WERI-Rb-1 (cell line): ENCODE measurements around the gene TGFB1.
A peak's percentile ranks its signal among the peaks of the same experiment; 100 is the strongest.
"Not testable (repeated sequence)": the region's sequence is repeated elsewhere in the genome, so short reads cannot be mapped to it uniquely, and the experiment has no call there.

ENCODE experiments used
- DNase-seq: peaks from one replicate; pipeline ENCODE4 v3.0.0-alpha.2; 2020
- H3K27ac ChIP-seq: fragments of 250-450 bp; sonication (Bioruptor Pico); 2 replicates; pipeline ENCODE4 v1.5.1; 2020; ENCODE audit warnings: mild to moderate bottlenecking, moderate library complexity
- H3K27me3 ChIP-seq: fragments of 250-450 bp; sonication (Bioruptor Pico); 2 replicates; pipeline ENCODE4 v1.5.1; 2021; ENCODE audit warnings: mild to moderate bottlenecking, low read depth, moderate library complexity; ENCODE audit not compliant: insufficient read depth, severe bottlenecking
- H3K36me3 ChIP-seq: fragments of 250-450 bp; sonication (Bioruptor Pico); 2 replicates; pipeline ENCODE4 v1.5.1; 2020; ENCODE audit warnings: mild to moderate bottlenecking, moderate library complexity
- H3K4me3 ChIP-seq: 2 replicates; pipeline ENCODE4 v1.5.1; 2011; ENCODE audit warnings: low read depth, mild to moderate bottlenecking, control low read depth, low read length
- H3K9me3 ChIP-seq: fragments of 250-450 bp; sonication (Bioruptor Pico); 2 replicates; pipeline ENCODE4 v1.5.1; 2021; ENCODE audit warnings: mild to moderate bottlenecking, moderate library complexity; ENCODE audit not compliant: severe bottlenecking
- TF ChIP-seq, protein P1 (sequence below): IDR thresholded peaks from 2 replicates; pipeline ENCODE4 v1.5.1; 2011; ENCODE audit warnings: low read depth, mild to moderate bottlenecking, control low read depth, inconsistent platforms, low read length

TGFB1 gene

DNA sequence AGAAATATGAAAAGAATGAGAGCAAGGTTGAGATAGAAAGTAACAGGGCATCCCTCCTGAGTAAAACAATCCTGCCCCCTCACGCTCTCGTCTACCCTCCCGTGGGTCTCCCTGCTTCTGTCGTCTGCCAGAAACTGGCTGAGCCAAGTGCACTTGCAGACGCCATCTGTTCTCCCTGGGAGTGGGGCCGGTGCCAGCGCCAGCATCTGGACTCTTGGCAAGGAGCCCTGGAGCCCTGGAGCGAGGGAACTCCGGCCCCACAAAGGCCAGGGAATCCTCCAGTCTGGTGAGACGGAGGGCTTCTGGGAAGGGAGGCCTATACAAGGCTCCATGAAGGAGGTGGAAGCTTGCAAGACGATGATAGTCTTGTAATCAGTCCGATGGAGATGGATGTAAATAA is 20.3 kb upstream of the TGFB1 start:
- Histone ChIP-seq H3K27me3 (no peaks in the 10 kb centered on the region), H3K4me3 (no peak overlapping the region), H3K27ac (peak overlapping the region; percentile 85), H3K36me3 (peaks cover 2% of the 10 kb centered on the region; the same call in 1 of the 2 replicates), H3K9me3 (no peaks in the 10 kb centered on the region)
- DNase-seq: peak; percentile 91
- TF ChIP-seq, protein P1, sequence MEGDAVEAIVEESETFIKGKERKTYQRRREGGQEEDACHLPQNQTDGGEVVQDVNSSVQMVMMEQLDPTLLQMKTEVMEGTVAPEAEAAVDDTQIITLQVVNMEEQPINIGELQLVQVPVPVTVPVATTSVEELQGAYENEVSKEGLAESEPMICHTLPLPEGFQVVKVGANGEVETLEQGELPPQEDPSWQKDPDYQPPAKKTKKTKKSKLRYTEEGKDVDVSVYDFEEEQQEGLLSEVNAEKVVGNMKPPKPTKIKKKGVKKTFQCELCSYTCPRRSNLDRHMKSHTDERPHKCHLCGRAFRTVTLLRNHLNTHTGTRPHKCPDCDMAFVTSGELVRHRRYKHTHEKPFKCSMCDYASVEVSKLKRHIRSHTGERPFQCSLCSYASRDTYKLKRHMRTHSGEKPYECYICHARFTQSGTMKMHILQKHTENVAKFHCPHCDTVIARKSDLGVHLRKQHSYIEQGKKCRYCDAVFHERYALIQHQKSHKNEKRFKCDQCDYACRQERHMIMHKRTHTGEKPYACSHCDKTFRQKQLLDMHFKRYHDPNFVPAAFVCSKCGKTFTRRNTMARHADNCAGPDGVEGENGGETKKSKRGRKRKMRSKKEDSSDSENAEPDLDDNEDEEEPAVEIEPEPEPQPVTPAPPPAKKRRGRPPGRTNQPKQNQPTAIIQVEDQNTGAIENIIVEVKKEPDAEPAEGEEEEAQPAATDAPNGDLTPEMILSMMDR: no peak

DNA sequence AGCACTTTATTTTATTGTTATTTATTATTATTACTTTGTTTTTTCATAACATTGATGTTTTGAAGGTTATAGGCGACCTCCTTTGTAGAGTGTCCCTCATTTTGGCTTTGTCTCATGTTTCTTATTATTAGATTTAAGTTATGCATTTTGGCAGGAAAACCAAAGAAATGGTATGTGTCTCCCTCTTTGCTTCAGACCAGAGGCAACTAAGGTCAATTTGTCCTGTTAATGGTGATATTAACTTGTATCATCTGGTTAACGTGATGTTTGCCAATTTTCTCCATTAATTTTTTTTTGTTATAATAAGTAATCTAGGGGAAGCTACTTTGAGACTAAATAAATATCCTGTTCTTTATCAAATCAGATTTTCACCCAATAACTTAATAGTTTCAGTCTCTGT is 18.8 kb upstream of the TGFB1 start:
- no peaks in the 10 kb centered on the region for H3K27me3 ChIP-seq
- TF ChIP-seq, protein P1: no peak
- no peaks in the 10 kb centered on the region for H3K9me3 ChIP-seq
- 0 out of 2 replicates have a peak, but pooled peaks cover 2% of the 10 kb centered on the region for H3K36me3 ChIP-seq
- no peak overlapping the region for H3K4me3 ChIP-seq
- H3K27ac ChIP-seq: peak overlapping the region; percentile 27; the same call in 1 of the 2 replicates
- DNase-seq: no peak

DNA sequence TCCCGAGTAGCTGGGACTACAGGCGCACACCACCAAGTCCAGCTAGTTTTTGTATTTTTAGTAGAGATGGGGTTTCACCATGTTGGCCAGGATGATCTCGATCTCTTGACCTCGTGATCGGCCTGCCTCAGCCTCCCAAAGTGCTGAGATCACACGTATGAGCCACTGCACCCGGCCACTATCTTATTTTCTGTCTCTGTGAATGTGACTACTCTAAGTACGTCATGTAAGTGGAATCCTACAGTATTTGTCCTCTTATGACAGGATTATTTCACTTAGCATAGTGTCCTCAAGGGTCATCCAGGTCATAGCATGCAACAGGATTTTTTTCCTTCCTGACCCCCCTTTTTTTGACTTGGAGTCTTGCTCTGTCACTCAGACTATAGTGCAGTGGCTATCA is 17.8 kb upstream of the TGFB1 start:
- TF ChIP-seq, protein P1: no peak
- Histone ChIP-seq H3K36me3 (0 out of 2 replicates have a peak, but pooled peaks cover 2% of the 10 kb centered on the region), H3K4me3 (no peak overlapping the region), H3K9me3 (no peaks in the 10 kb centered on the region), H3K27me3 (no peaks in the 10 kb centered on the region), H3K27ac (no peak overlapping the region)
- no peak for DNase-seq

DNA sequence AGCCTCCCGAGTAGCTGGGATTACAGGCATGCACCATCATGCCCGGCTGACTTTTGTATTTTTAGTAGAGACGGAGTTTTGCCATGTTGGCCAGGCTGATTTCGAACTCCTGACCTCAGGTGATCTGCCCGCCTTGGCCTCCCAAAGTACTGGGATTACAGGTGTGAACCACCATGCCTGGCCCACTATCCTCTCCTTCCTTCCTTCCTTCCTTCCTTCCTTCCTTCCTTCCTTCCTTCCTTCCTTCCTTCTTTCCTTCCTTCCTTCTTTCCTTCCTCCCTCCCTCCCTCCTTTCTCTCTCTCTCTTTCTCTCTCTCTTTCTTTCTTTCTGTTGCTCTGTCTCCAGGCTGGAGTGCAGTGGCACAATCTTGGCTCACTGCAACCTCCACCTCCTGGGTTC is 17.4 kb upstream of the TGFB1 start:
- not testable (repeated sequence) for H3K27ac ChIP-seq, H3K9me3 ChIP-seq, H3K27me3 ChIP-seq, H3K4me3 ChIP-seq, H3K36me3 ChIP-seq, DNase-seq

DNA sequence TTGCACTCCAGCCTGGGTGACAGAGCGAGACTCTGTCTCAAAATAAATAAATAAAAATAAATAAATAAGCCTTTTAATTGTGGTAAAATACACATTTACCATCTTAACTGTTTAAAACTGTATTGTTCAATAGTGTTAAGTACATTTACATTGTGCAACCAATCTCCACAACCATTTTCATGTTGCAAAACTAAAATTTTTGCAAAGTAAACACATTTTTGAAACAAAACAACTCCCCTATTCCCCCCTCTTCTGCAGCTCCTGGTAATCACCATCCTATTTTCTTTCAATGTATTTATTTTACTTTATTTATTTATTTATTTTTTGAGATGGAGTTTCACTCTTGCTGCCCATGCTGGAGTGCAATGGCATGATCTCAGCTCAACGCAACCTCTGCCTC is 16.0 kb upstream of the TGFB1 start:
- H3K9me3 ChIP-seq: no peaks in the 10 kb centered on the region
- no peak overlapping the region for H3K27ac ChIP-seq
- no peak overlapping the region for H3K4me3 ChIP-seq
- no peak for DNase-seq
- TF ChIP-seq, protein P1: no peak
- 0 out of 2 replicates have a peak, but pooled peaks cover 2% of the 10 kb centered on the region for H3K36me3 ChIP-seq
- H3K27me3 ChIP-seq: no peaks in the 10 kb centered on the region

DNA sequence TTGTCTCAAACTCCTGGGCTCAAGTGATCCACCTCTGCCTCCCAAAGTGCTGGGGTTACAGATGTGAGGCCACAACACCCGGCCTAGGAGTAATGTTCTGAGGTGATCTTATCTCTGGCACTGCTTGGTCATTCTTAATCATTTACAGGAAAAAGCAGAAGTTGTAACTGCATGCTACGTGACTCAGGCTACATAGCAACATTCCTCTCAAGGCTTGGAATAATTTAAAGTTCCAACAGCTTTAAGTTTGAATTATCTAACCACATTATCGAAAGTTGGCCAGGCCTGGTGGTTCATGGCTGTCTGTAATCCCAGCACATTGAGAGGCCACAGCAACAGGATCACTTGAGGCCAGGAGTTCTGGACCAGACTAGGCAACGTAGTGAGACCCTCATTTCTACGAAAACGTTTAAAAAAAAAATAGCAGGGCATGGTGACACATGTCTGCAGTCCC is 14.2 kb upstream of the TGFB1 start:
- Histone ChIP-seq H3K9me3 (no peaks in the 10 kb centered on the region), H3K27me3 (no peaks in the 10 kb centered on the region), H3K4me3 (no peak overlapping the region), H3K27ac (no peak overlapping the region), H3K36me3 (0 out of 2 replicates have a peak, but pooled peaks cover 5% of the 10 kb centered on the region)
- no peak for DNase-seq
- TF ChIP-seq, protein P1: no peak
